K562 (cell line): ENCODE data around the gene MBNL2. TPM values are rescaled to one million over a fixed set of nuclear protein-coding genes. Genes with fewer than 3 reads are reported as not detected.
A peak's percentile ranks its signal among the peaks of the same experiment; 100 is the strongest.

Experiments
- BDP1 ChIP-seq: IDR thresholded peaks from 3 replicates; pipeline ENCODE4 v1.6.1; 2011; ENCODE audit not compliant: insufficient read length, insufficient read depth
- CHD2 ChIP-seq: IDR thresholded peaks from 2 replicates; pipeline ENCODE4 v1.6.1; 2011; ENCODE audit warnings: low read depth, low read length
- EHMT2 ChIP-seq: fragments of 450-650 bp; IDR thresholded peaks from 2 replicates; pipeline ENCODE4 v1.6.1; 2018; ENCODE audit warnings: antibody characterized with exemption
- GTF2E2 ChIP-seq: fragments of 200-800 bp; sonication (Bioruptor generic); IDR thresholded peaks from 2 replicates; pipeline ENCODE4 v1.6.1; 2016; ENCODE audit warnings: missing genetic modification characterization, missing compliant biosample characterization
- ILF3 ChIP-seq: fragments of 450-650 bp; IDR thresholded peaks from 2 replicates; pipeline ENCODE4 v1.6.1; 2018; ENCODE audit warnings: antibody characterized with exemption, mild to moderate bottlenecking, moderate library complexity, borderline replicate concordance
- KLF6 ChIP-seq: fragments of 250-450 bp; sonication (Bioruptor Pico); IDR thresholded peaks from 2 replicates; pipeline ENCODE4 v1.4.0; 2020; ENCODE audit warnings: mild to moderate bottlenecking, moderate library complexity, borderline replicate concordance
- LARP7 ChIP-seq: fragments of 450-650 bp; IDR thresholded peaks from 2 replicates; pipeline ENCODE4 v1.6.1; 2016
- MAZ ChIP-seq, 2 experiments: fragments of 450-650 bp in 1 of 2; sonication (generic) in 1 of 2; formaldehyde crosslinking; IDR thresholded peaks in 1 of 2; conservative IDR thresholded peaks in 1 of 2; 2 replicates each; pipeline versions ENCODE4 v1.4.0 to v1.5.0; 2020; ENCODE audit warnings: mild to moderate bottlenecking in 1 of 2, missing genetic modification reagents in 1 of 2
- MBD2 ChIP-seq: sonication (generic); IDR thresholded peaks from 2 replicates; pipeline ENCODE4 v1.6.1; 2016; ENCODE audit warnings: low read depth, borderline replicate concordance
- MIER1 ChIP-seq: fragments of 450-650 bp; IDR thresholded peaks from 2 replicates; pipeline ENCODE4 v1.6.1; 2016; ENCODE audit warnings: antibody characterized with exemption, mild to moderate bottlenecking, low read depth
- TAF7 ChIP-seq: fragments of 450-650 bp; IDR thresholded peaks from 2 replicates; pipeline ENCODE4 v1.6.1; 2016; ENCODE audit warnings: missing genetic modification characterization, missing compliant biosample characterization
- TEAD4 ChIP-seq, 2 experiments: sonication (generic) in 1 of 2; formaldehyde crosslinking in 1 of 2; IDR thresholded peaks; 2 replicates each; pipeline versions ENCODE4 v1.6.1 to v1.8.0; 2012 to 2022; ENCODE audit warnings: borderline replicate concordance in 1 of 2, inconsistent platforms in 1 of 2, low read length in 1 of 2, mild to moderate bottlenecking in 1 of 2, missing genetic modification reagents in 1 of 2
- ZFX ChIP-seq: sonication (generic); formaldehyde crosslinking; IDR thresholded peaks from 2 replicates; pipeline ENCODE4 v1.8.0; 2022; ENCODE audit warnings: mild to moderate bottlenecking, missing genetic modification reagents, moderate library complexity
- ZNF143 ChIP-seq: sonication (generic); formaldehyde crosslinking; IDR thresholded peaks from 2 replicates; pipeline ENCODE4 v1.9.0; 2022; ENCODE audit warnings: mild to moderate bottlenecking, missing genetic modification reagents
- ZNF717 ChIP-seq: fragments of 250-450 bp; sonication (Bioruptor Pico); IDR thresholded peaks from 2 replicates; pipeline ENCODE4 v1.5.0; 2021
- polyA plus RNA-seq, 8 experiments: library from polyadenylated mRNA; depleted of rRNA in 4 of 8; stranded (reverse) in 5 of 8; unstranded in 3 of 8; fragments of >200 nt; fragmentation: Nextera tagmentation in 2 of 8; fragmentation: Illumina TruSeq in 1 of 8; extraction: Ambion mirVana in 2 of 8; extraction: Trizol in 1 of 8; gene quantifications; 2 replicates each; pipeline versions ENCODE4 v1.2.1 to v1.2.3, GENCODE V29; 2011 to 2014; ENCODE audit warnings: inconsistent platforms in 1 of 8, missing spikeins in 1 of 8
- total RNA-seq, 7 experiments: library from RNA; depleted of rRNA in 6 of 7; stranded (reverse); fragments of >200 nt in 6 of 7; fragmentation: Illumina TruSeq in 2 of 7; extraction: Trizol in 2 of 7; gene quantifications; 2 replicates each; pipeline versions ENCODE4 v1.2.1 to v1.2.3, GENCODE V29; 2011 to 2021; ENCODE audit warnings: low replicate concordance in 1 of 7
- TF ChIP-seq, protein P1 (sequence below): fragments of 200-800 bp; sonication (Bioruptor generic); IDR thresholded peaks from 2 replicates; pipeline ENCODE4 v1.6.1; 2017; ENCODE audit warnings: missing genetic modification characterization, missing compliant biosample characterization
- TF ChIP-seq, protein P2 (sequence below), 2 experiments: fragments of 450-650 bp; conservative IDR thresholded peaks; 2 replicates each; pipeline ENCODE4 v1.6.1; 2017; ENCODE audit warnings: mild to moderate bottlenecking in 2 of 2, moderate library complexity in 2 of 2
- TF ChIP-seq, protein P3 (sequence below): fragments of 250-450 bp; sonication (Bioruptor Pico); IDR thresholded peaks from 2 replicates; pipeline ENCODE4 v1.8.0; 2022; ENCODE audit warnings: inconsistent platforms, mild to moderate bottlenecking, moderate library complexity, borderline replicate concordance
- TF ChIP-seq, protein P4 (sequence below): fragments of 250-450 bp; sonication (Bioruptor Pico); IDR thresholded peaks from 2 replicates; pipeline ENCODE4 v1.4.0; 2020
- TF ChIP-seq, protein P5 (sequence below): sonication (generic); formaldehyde crosslinking; IDR thresholded peaks from 2 replicates; pipeline ENCODE4 v1.8.1; 2022; ENCODE audit warnings: missing genetic modification reagents

Gene MBNL2
- total and polyA plus RNA-seq, 9 of the 15 experiments (the other 6 are each of a cell fraction or from before 2014, with no cell fraction given): 7.0 to 24.8 (median 13.8) TPM

DNA sequence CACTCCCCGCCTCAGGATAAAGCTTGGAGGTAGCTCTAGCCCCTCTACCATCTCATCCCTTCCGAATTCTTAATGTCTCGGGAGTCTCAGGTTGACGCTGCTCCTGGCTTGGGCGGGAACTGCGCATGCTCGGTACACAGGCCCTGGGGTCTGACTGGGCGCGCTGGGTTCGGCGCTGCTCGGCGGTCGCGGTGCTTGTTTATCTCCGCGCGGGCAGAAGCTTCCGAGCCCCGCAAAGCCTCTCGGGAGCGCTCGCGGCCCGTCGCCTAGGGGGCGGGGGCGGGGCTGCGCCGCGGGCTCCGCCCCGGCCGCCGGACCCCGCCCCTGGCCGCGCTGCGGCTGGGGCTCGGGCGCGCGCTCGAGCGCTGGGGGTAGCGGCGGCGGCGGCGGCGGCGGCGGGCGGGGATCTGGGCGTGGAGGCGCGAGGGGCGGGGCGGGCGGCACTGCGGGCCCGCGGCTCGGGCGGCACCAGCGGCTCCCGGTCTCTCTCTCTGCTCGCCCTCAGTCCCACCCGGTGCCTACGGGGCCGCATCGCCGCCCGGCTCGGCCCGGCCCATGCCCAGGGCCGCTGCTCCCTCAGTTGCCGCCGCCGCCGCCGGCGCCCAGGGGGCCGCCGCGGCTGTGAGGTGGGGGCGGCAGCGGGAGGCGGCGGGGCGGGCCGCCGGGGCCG is 211.7 kb downstream of the MBNL2 start, which contains the start of gene RAP2A (continued):
- no peak for TF ChIP-seq MIER1
- TF ChIP-seq ILF3: no peak
- no peak for TF ChIP-seq MAZ (CRISPR knock-in tag; conservative IDR thresholded peaks at IDR 0.05 in 1 of 2, IDR thresholded peaks at IDR 0.05 in 1 of 2)
- TF ChIP-seq CHD2: no peak
- TF ChIP-seq MBD2: no peak
- TF ChIP-seq, protein P1, sequence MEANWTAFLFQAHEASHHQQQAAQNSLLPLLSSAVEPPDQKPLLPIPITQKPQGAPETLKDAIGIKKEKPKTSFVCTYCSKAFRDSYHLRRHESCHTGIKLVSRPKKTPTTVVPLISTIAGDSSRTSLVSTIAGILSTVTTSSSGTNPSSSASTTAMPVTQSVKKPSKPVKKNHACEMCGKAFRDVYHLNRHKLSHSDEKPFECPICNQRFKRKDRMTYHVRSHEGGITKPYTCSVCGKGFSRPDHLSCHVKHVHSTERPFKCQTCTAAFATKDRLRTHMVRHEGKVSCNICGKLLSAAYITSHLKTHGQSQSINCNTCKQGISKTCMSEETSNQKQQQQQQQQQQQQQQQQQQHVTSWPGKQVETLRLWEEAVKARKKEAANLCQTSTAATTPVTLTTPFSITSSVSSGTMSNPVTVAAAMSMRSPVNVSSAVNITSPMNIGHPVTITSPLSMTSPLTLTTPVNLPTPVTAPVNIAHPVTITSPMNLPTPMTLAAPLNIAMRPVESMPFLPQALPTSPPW (CRISPR knock-in tag): peak; percentile 81
- TF ChIP-seq TEAD4 (IDR thresholded peaks at IDR 0.05; ENCODE audit: low read length): no peak
- no peak for TF ChIP-seq TEAD4 (CRISPR knock-in tag; IDR thresholded peaks at IDR 0.05; ENCODE audit: borderline replicate concordance)
- TF ChIP-seq EHMT2: no peak
- no peak for TF ChIP-seq LARP7
- TF ChIP-seq, protein P2, sequence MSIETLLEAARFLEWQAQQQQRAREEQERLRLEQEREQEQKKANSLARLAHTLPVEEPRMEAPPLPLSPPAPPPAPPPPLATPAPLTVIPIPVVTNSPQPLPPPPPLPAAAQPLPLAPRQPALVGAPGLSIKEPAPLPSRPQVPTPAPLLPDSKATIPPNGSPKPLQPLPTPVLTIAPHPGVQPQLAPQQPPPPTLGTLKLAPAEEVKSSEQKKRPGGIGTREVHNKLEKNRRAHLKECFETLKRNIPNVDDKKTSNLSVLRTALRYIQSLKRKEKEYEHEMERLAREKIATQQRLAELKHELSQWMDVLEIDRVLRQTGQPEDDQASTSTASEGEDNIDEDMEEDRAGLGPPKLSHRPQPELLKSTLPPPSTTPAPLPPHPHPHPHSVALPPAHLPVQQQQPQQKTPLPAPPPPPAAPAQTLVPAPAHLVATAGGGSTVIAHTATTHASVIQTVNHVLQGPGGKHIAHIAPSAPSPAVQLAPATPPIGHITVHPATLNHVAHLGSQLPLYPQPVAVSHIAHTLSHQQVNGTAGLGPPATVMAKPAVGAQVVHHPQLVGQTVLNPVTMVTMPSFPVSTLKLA (conservative IDR thresholded peaks at IDR 0.05): peak; percentile 39 to 59; a peak in 2 of 4 replicates
- peak; percentile 86 for TF ChIP-seq ZFX (CRISPR knock-in tag)
- TF ChIP-seq KLF6: no peak
- TF ChIP-seq GTF2E2 (tag): no peak
- TF ChIP-seq ZNF143: peak; percentile 70
- no peak for TF ChIP-seq TAF7 (tag)
- TF ChIP-seq, protein P3, sequence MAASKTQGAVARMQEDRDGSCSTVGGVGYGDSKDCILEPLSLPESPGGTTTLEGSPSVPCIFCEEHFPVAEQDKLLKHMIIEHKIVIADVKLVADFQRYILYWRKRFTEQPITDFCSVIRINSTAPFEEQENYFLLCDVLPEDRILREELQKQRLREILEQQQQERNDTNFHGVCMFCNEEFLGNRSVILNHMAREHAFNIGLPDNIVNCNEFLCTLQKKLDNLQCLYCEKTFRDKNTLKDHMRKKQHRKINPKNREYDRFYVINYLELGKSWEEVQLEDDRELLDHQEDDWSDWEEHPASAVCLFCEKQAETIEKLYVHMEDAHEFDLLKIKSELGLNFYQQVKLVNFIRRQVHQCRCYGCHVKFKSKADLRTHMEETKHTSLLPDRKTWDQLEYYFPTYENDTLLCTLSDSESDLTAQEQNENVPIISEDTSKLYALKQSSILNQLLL (CRISPR knock-in tag): no peak
- no peak for TF ChIP-seq ZNF717 (CRISPR knock-in tag)
- TF ChIP-seq, protein P4, sequence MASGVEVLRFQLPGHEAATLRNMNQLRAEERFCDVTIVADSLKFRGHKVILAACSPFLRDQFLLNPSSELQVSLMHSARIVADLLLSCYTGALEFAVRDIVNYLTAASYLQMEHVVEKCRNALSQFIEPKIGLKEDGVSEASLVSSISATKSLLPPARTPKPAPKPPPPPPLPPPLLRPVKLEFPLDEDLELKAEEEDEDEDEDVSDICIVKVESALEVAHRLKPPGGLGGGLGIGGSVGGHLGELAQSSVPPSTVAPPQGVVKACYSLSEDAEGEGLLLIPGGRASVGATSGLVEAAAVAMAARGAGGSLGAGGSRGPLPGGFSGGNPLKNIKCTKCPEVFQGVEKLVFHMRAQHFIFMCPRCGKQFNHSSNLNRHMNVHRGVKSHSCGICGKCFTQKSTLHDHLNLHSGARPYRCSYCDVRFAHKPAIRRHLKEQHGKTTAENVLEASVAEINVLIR (CRISPR knock-in tag): no peak
- TF ChIP-seq, protein P5, sequence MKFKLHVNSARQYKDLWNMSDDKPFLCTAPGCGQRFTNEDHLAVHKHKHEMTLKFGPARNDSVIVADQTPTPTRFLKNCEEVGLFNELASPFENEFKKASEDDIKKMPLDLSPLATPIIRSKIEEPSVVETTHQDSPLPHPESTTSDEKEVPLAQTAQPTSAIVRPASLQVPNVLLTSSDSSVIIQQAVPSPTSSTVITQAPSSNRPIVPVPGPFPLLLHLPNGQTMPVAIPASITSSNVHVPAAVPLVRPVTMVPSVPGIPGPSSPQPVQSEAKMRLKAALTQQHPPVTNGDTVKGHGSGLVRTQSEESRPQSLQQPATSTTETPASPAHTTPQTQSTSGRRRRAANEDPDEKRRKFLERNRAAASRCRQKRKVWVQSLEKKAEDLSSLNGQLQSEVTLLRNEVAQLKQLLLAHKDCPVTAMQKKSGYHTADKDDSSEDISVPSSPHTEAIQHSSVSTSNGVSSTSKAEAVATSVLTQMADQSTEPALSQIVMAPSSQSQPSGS (CRISPR knock-in tag): no peak
- no peak for TF ChIP-seq BDP1
